Small intestine (tissue), 16 donors: ENCODE measurements around the gene OR6K2. TPM values are rescaled to one million over a fixed set of nuclear protein-coding genes. Genes with fewer than 3 reads are reported as not detected.

Source experiments
- DNase-seq, 2 donors: peaks; one replicate each; pipeline versions ENCODE4 v3.0.0 to v3.0.0-alpha.2; 2013
- FAIRE-seq: peaks from 2 replicates; lab custom pipeline; 2012; peaks lifted over from hg19 to GRCh38; lab: Jason Lieb, UNC
- H3K27ac ChIP-seq, 3 donors: one replicate each; pipeline ENCODE4 v1.5.1; 2013; ENCODE audit warnings: low read length in 2 of 3, mild to moderate bottlenecking in 2 of 3, control low read depth in 1 of 3, inconsistent platforms in 1 of 3, low read depth in 1 of 3, moderate library complexity in 1 of 3
- H3K27me3 ChIP-seq, 3 donors: one replicate each; pipeline ENCODE4 v1.6.1; 2013; ENCODE audit warnings: low read length in 3 of 3, inconsistent platforms in 1 of 3; ENCODE audit not compliant: control insufficient read depth in 3 of 3, insufficient read depth in 3 of 3
- H3K36me3 ChIP-seq, 3 donors: one replicate each; pipeline ENCODE4 v1.6.1; 2013; ENCODE audit warnings: low read length in 3 of 3, inconsistent platforms in 1 of 3, low read depth in 1 of 3, mild to moderate bottlenecking in 1 of 3, moderate library complexity in 1 of 3; ENCODE audit not compliant: control insufficient read depth in 3 of 3, insufficient read depth in 2 of 3
- H3K4me1 ChIP-seq, 3 donors: one replicate each; pipeline ENCODE4 v1.6.1; 2013; ENCODE audit warnings: low read length in 2 of 3, inconsistent platforms in 1 of 3, low read depth in 1 of 3, mild to moderate bottlenecking in 1 of 3, moderate library complexity in 1 of 3; ENCODE audit not compliant: control insufficient read depth in 3 of 3, insufficient read depth in 2 of 3
- H3K4me3 ChIP-seq, 3 donors: one replicate each; pipeline ENCODE4 v1.5.1; 2013; ENCODE audit warnings: low read length in 3 of 3, control low read depth in 1 of 3, inconsistent platforms in 1 of 3, low read depth in 1 of 3, mild to moderate bottlenecking in 1 of 3, moderate library complexity in 1 of 3
- H3K9me3 ChIP-seq, 2 donors: one replicate each; pipeline ENCODE4 v1.6.1; 2013; ENCODE audit warnings: low read depth in 1 of 2, low read length in 1 of 2; ENCODE audit not compliant: control insufficient read depth in 2 of 2, insufficient read depth in 1 of 2
- WGBS, 3 donors: extraction: QIAGEN DNeasy Blood & Tissue Kit; methylation state at CpG; one replicate each; pipeline ENCODE4 v1.1.7; 2013; 5-methylcytosine and 5-hydroxymethylcytosine counted together
- long read RNA-seq, 10 donors: transcript quantifications; one replicate each; lab custom pipeline, GENCODE V29; 2026
- polyA plus RNA-seq, 4 donors: library from polyadenylated mRNA; stranded (reverse) in 3 of 4; unstranded in 1 of 4; fragments of 200-250 nt in 3 of 4; fragments of 120-200 nt in 1 of 4; gene quantifications; one replicate each; pipeline versions ENCODE4 v1.2.1 to v1.2.3, GENCODE V29; 2013
- donor health status: healthy with polysubstance abuse.
- donor health status: control.
- donor health status: control.
- donor health status: Bipolar disorder and iron deficiency.
- donor health status: healthy.

OR6K2 gene
- not detected for polyA plus RNA-seq
- long read RNA-seq, donor 1 = 0 reads
- long read RNA-seq, donor 2 = 0 reads
- long read RNA-seq, donor 3 = 0 reads
- long read RNA-seq, donor 4 = 0 reads
- long read RNA-seq, donor 5 = 0 reads
- long read RNA-seq, donor 6 = 0 reads
- long read RNA-seq, donor 7 = 0 reads
- long read RNA-seq, donor 8 = 0 reads
- long read RNA-seq, donor 9 = 0 reads
- long read RNA-seq, donor 10 = 0 reads

GRCh38 chr1:158700552-158700951 lies at the start of gene OR6K2:
Gene OR6K2 (minus strand): TSS chr1:158700652. CDS start chr1:158700652, 0 bp downstream.
- no peak for FAIRE-seq
- no peak for DNase-seq
- H3K4me1 ChIP-seq = no peaks in the 10 kb centered on the region
- peaks cover 0 to 2% of the 10 kb centered on the region in 2 donors for H3K9me3 ChIP-seq
- no peaks in the 10 kb centered on the region for H3K27me3 ChIP-seq
- H3K27ac ChIP-seq = no peak within 1 kb of the TSS
- no peak within 1 kb of the TSS for H3K4me3 ChIP-seq
- 83 to 86% (median 86%) methylated on average over 4 of the region's 4 CpGs for WGBS, 3 donors
- H3K36me3 ChIP-seq = no peaks in the 10 kb centered on the region

- DNase-seq (no peak), FAIRE-seq (no peak)
- Histone ChIP-seq H3K36me3 (no peaks in the 10 kb centered on the region), H3K4me3 (no peak overlapping the region), H3K27me3 (no peaks in the 10 kb centered on the region), H3K27ac (no peak overlapping the region), H3K4me1 (no peaks in the 10 kb centered on the region), H3K9me3 (no peaks in the 10 kb centered on the region)
These were observed 35.4 kb upstream of the OR6K2 start for GRCh38 chr1:158735848-158736247.

GRCh38 chr1:158732524-158732923 lies 32.1 kb upstream of the OR6K2 start:
- H3K9me3 ChIP-seq = no peaks in the 10 kb centered on the region
- WGBS, 3 donors = 73 to 80% (median 80%) methylated on average over 2 of the region's 2 CpGs
- no peaks in the 10 kb centered on the region for H3K36me3 ChIP-seq
- H3K27me3 ChIP-seq = no peaks in the 10 kb centered on the region
- DNase-seq = no peak
- FAIRE-seq = no peak
- no peak overlapping the region for H3K27ac ChIP-seq
- H3K4me3 ChIP-seq = no peak overlapping the region
- no peaks in the 10 kb centered on the region for H3K4me1 ChIP-seq

- H3K27ac ChIP-seq = no peak overlapping the region
- 82 to 86% (median 83%) methylated on average over 4 of the region's 4 CpGs for WGBS, 3 donors
- H3K27me3 ChIP-seq = no peaks in the 10 kb centered on the region
- no peaks in the 10 kb centered on the region for H3K9me3 ChIP-seq
- no peak overlapping the region for H3K4me3 ChIP-seq
- FAIRE-seq (no peak), DNase-seq (no peak)
- no peaks in the 10 kb centered on the region for H3K4me1 ChIP-seq
- no peaks in the 10 kb centered on the region for H3K36me3 ChIP-seq
These were observed 31.3 kb upstream of the OR6K2 start for GRCh38 chr1:158731707-158732106.

- H3K4me1 ChIP-seq = no peaks in the 10 kb centered on the region
- H3K4me3 ChIP-seq = no peak overlapping the region
- H3K36me3 ChIP-seq = no peaks in the 10 kb centered on the region
- no peaks in the 10 kb centered on the region for H3K27me3 ChIP-seq
- no peak overlapping the region for H3K27ac ChIP-seq
- FAIRE-seq (no peak), DNase-seq (peak in 1 of 2 donors; percentile 1)
- 21 to 51% (median 40%) methylated on average over 4 of the region's 4 CpGs for WGBS, 3 donors
- H3K9me3 ChIP-seq = no peaks in the 10 kb centered on the region
These were observed 30.0 kb upstream of the OR6K2 start for GRCh38 chr1:158730453-158730852.

GRCh38 chr1:158728510-158729225 lies 28.2 kb upstream of the OR6K2 start:
- Histone ChIP-seq H3K27ac (no peak overlapping the region), H3K4me3 (no peak overlapping the region), H3K4me1 (no peaks in the 10 kb centered on the region), H3K36me3 (no peaks in the 10 kb centered on the region), H3K27me3 (no peaks in the 10 kb centered on the region), H3K9me3 (no peaks in the 10 kb centered on the region)
- WGBS, 3 donors = 69 to 78% (median 76%) methylated on average over 3 of the region's 3 CpGs
- FAIRE-seq (no peak), DNase-seq (no peak)

GRCh38 chr1:158724442-158724841 lies 24.0 kb upstream of the OR6K2 start:
- Histone ChIP-seq H3K4me1 (no peaks in the 10 kb centered on the region), H3K4me3 (no peak overlapping the region), H3K9me3 (no peaks in the 10 kb centered on the region), H3K27me3 (no peaks in the 10 kb centered on the region), H3K36me3 (no peaks in the 10 kb centered on the region), H3K27ac (no peak overlapping the region)
- WGBS, 3 donors = 90 to 94% (median 93%) methylated on average over 5 of the region's 5 CpGs
- DNase-seq (no peak), FAIRE-seq (no peak)

- Histone ChIP-seq H3K4me3 (no peak within 1 kb of the TSS), H3K27ac (no peak within 1 kb of the TSS), H3K4me1 (no peaks in the 10 kb centered on the region), H3K9me3 (no peaks in the 10 kb centered on the region), H3K36me3 (no peaks in the 10 kb centered on the region), H3K27me3 (no peaks in the 10 kb centered on the region)
- DNase-seq (no peak), FAIRE-seq (no peak)
- 74 to 79% (median 77%) methylated on average over 2 of the region's 2 CpGs for WGBS, 3 donors
These were observed 20.2 kb upstream of the OR6K2 start, which contains the start of gene OR6K3 for GRCh38 chr1:158720620-158721019. Gene OR6K3 (minus strand): TSS chr1:158720720. CDS start chr1:158718115, 2,605 bp downstream.
